HG03571 (cell line): ENCODE measurements around the gene GGA2.
"Not testable (repeated sequence)": the region's sequence is repeated elsewhere in the genome, so short reads cannot be mapped to it uniquely, and the experiment has no call there.

Source experiments
- ATAC-seq: cut with Tn5 transposase; IDR thresholded peaks from one replicate; pipeline ENCODE4 v1.9.1; 2021; ENCODE audit not compliant: unreplicated experiment

GGA2 gene

DNA sequence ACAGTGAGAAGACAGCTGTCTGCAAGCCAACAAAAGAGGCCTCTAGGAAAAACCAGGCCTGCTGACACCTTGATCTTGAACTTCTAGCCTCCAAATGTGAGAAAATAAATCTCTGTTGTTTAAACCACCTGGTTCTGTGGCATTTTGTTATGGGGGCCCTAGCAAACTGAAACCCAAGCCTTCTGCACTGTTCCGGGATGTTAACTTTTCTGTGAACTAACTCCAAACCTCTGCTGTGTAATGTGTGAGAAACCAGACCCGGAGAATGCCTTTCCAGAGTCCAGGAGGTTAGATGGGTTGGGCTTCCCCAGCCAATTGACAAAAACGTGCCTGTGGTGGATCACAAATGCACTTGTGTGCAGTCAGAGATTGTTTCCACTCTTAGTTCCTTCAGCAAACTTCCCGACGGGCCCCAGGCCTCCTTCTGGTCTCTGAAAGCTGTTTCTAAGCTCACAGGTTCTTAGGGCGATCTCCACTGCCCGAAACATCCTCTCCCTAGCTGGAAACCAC, 13.6 kb upstream of the GGA2 start:
- ATAC-seq: no peak

DNA sequence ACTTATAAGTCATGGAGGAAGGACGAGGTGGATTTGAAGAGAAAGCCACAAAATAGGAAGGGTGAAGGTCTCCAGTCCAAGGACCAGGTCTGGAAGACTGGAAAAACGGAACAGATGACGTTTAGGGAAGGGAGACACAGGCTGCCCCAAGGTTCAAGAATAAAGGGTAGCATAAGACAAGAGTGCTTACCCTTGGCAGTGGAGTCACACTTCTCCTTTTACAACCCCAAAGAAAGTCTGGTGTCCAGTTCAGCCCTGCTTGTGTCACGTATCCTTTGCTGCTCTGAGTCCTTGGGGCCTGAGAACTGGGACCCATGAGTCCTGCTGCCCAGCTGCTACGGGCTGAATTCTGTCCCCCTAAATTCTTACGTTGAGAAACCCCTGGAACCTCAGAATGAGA, 13.0 kb upstream of the GGA2 start:
- no peak for ATAC-seq

DNA sequence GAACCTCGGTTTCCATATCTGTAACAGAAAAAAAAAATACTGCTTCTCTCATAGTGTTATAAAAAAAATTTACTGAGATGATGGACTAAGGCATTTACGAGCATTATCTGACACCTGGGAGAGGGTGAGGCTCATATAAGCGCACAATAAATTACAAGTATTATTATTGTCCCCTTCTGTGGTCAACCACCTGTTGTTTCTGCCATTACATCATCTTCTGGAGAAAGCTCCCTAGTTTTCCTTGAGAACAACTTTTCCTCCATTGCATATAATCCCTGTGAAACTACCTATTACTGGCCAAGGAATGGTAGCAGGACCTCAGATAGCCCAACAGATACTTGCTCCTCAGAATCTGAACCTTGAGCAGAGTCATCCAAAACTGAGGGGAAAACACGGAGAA, 11.7 kb upstream of the GGA2 start:
- no peak for ATAC-seq

DNA sequence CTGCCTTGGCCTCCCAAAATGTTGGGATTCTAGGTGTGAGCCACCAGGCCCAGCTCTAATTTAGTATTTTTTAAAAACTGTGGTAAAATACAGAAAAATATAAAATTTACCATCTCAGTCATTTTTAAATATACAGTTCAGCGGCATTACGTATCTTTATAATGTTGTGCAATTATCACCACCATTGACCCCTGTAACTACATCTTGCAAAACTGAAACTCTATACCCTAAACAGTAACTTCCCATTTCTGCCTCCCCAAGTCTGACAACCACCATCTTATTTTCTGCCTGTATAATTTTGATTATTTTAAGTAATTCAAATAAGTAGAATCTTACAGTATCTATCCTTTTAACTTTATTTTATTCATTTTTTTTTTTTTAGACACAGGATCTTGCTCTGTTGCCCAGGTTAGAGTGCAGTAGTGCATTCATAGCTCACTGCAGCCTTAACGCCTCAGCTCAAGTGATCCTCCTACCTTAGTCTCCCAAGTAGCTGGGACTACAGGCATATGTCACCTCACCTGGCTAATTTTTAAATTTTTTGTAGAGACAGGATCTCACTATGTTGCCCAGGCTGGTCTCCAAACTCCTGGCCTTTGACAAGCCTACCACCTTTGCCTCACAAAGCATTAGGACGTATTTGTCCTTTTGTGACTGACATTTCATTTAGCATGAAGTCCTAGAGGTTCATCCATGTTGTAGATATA, 10.9 kb upstream of the GGA2 start:
- no peak for ATAC-seq

DNA sequence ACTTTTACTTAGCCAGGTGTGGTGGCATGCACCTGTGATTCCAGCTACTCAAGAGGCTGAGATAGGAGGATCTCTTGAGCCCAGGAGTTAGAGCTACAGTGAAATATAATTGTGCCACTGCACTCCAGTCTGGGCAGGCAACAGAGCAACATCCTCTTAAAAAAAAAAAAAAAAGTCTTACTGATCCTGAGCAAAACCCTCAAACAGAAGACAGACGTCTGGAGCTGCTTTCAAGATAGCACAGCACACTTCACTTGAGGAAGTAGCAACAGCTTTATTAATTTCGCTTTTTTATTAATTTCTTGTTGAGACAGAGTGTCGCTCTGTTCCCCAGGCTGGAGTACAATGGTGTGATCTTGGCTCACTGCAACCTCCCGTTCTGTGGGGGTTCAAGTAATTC, 10.2 kb upstream of the GGA2 start:
- no peak for ATAC-seq

DNA sequence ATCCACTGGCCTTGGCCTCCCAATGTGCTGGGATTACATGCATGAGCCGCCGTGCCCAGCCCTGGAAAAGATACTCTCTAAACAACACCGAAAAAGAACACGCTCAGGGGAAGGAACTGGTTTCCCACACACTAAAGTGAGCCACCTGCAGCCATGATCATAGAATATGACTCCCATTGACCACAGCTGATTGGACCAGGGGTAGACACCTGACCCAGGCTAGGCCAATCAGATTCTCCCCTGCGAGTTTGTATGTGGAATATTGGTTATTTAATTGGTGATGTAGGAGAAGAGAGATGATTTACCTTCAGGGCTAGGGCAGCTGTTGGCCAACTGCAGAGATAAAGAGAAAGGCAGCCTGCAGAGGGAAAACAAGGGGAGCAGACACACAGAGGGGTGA, 9.0 kb upstream of the GGA2 start:
- ATAC-seq: no peak

DNA sequence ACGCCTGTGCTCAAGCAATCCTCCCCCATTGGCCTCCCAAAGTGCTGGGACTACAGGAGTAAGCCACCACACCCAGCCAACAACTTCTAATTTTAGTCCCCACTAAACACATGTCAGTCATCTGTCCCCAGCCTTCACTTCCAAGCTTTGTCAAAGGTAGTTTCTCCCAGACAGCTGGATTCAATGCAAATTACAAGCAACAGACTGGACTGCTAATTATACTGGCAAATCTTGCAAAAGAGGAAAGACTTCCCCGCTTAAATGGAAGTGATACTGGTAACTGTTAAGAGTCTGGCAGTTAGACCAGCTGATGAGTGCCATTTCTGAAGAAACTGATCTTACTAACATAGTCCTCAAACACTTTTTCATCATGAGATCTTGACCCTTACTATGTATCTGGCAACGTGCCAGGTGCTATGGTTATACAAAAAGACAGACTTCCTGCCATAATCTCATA, 8.2 kb upstream of the GGA2 start:
- ATAC-seq: no peak

DNA sequence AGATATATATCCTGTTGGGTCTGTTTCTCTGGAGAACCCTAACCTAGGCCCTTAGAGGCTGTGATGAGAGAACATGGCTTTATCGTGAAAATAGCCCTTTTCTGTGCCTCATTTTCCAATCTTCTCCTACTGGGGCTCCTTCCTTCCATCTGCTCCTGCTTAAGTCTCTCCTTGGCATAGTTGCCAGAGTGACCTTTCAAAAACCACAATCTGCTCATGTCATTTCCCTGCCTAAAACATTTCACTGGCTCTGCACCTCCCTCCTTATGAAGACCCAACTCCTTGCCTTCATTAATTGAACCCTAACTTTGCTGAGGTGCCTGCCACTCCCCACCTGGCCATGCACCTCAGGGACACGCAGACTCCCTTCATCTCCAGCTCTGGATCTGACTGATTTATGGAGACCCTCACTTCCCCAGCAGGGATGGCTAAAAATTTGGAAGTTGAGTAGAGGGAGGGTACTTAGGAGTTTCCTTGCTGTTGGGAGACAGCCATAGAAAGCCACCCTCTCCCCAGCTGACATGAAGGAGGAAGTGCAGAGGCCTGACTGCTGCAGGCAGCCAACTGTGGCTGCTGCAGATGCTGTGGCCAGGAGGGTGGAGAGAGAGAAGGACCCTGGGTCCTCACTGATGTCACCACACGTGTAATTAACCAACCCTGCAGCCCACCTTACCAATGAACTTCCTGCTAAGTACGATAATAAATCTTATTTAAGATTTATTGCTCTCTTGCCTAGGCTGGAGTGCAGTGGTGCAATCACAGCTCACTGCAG, 6.3 kb upstream of the GGA2 start:
- ATAC-seq: no peak

DNA sequence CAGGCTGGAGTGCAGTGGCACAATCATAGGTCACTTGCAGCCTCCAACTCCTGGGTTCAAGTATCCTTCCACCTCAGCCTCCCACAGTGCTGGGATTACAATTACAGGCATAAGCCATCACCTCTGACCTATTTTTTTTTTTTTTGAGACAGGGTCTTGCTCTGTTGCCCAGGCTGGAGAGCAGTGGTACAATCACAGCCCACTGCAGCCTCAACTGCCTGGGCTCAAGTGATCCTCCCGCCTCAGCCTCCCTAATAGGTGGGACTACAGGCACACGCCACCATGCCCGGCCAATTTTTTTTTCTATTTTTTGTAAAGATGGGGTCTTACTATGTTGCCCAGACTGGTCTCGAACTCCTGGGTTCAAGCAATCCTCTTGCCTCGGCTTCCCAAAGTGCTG, 5.6 kb upstream of the GGA2 start:
- ATAC-seq: no peak

DNA sequence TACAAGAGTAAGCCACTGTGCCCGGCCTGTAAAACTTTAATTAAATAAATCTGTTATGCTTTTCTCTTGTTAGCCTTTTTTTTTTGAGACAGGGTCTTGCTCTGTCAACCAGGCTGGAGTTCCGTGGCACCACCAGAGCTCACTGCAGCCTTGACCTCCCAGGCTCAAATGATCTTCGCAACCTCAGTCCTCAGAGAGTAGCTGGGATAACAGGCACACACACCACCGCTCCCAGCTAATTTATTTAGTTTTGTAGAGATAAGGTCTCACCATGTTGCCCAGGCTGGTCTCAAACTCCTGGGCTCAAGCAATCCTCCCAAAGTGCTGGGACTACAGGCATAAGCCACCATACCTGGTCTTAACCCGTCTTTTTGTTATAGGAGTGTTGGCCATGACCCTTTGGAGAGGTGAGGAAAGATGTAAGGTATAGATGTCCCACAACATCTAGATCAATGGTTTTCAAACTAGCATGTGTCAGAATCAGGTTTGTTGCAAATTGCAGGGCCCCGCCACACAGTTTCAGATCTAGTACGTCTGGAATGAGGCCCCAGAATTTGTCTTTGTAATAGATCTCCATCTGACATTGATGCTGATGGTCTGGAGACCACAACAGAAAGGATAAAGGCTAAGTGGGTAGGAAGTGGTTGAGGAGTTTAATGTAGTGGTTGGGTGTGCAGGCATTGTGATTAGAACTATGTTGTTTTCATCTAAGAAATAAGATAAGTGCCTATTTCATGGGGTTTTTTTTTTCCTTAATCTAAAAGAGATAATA, 4.3 kb upstream of the GGA2 start:
- ATAC-seq: no peak

DNA sequence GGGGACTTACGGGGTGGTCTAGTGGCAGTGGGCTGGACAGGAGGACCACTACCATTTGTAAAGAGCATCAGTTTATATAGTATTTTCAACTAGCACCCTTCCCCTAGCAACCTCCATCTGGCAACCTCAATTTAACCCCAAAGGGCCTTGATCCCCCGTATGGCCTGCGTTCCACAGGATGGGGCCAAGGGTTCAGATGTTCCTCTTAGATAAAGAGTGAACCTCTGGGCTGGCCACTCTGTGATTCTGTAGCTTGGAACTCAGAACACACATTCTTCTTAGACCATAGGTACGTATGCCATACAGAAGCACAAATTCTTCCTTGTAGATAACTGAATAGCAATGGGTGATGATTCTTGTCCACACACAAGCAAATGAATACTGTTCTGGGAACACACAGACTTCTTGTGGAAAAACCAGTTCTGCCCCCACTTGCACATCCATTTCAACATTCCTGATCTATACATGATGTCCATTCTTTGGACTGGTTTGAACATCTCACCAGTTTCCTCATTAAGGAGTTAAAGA, 1.9 kb upstream of the GGA2 start:
- ATAC-seq: no peak

DNA sequence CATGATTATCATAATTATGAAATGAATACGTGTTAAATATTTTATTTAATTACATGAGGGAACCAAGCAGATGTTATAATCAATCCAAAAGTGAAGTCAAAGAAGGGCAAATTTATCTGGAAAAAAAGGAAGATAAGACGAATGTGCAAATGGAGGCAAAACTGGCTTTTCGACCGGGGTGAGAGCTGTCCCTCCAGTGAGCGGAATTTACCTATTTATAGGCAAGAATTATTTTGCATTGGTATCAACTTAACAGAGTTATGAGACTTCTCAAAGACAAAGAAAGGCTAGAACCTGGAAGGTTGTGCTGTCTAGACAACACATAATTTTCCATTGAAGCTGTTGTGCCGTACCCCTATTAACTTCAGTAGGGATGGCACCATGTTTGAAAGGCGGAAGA, 1.4 kb upstream of the GGA2 start:
- no peak for ATAC-seq

DNA sequence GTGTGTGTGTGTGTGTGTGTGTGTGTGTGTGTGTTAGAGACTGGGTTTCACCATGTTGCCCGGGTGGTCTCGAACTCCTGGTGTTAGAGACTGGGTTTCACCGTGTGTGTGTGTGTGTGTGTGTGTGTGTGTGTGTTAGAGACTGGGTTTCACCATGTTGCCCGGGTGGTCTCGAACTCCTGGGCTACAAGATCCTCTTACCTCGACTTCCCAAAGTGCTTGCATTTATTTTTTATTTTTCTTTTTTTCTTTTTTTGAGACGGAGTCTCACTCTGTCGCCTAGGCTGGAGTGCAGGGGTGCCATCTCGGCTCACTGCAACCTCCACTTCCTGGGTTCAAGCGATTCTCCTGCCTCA, 599 bp upstream of the GGA2 start:
- ATAC-seq: not testable (repeated sequence)

DNA sequence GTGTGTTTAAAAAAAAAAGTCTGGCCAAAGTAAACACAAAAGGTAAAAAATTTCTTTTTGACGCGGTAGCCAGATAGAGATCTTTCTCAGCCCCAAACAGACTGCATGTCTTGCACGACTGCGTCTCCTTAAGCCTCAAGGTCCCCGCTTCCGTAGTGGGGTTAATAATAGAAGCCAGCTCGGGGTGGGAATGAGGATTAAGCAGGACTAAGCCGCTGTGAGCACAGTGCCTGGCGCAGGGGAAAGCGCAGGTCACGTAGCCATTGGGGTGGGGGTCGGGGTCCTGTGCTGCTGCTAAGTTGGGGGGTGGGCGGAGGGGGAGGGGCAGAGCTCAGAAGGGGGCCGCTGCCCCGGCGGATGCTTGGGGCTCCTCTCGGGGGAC, 521 bp downstream of the GGA2 start:
- ATAC-seq: peak; percentile 4

DNA sequence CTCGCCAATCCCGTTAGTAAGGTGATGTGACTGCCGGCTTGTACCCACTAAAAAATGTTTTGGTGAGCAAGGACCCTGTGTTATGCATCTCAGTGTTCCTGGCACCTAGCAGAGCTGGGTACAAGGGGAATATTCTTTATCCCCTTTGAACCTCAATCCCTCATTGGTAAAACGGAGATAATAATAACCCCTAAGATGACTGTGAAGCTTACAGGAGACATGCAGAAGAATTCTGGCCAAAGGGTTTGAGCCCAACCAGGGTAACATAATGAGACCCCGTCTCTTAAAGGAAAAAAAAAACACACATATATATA, 896 bp downstream of the GGA2 start:
- ATAC-seq: no peak

DNA sequence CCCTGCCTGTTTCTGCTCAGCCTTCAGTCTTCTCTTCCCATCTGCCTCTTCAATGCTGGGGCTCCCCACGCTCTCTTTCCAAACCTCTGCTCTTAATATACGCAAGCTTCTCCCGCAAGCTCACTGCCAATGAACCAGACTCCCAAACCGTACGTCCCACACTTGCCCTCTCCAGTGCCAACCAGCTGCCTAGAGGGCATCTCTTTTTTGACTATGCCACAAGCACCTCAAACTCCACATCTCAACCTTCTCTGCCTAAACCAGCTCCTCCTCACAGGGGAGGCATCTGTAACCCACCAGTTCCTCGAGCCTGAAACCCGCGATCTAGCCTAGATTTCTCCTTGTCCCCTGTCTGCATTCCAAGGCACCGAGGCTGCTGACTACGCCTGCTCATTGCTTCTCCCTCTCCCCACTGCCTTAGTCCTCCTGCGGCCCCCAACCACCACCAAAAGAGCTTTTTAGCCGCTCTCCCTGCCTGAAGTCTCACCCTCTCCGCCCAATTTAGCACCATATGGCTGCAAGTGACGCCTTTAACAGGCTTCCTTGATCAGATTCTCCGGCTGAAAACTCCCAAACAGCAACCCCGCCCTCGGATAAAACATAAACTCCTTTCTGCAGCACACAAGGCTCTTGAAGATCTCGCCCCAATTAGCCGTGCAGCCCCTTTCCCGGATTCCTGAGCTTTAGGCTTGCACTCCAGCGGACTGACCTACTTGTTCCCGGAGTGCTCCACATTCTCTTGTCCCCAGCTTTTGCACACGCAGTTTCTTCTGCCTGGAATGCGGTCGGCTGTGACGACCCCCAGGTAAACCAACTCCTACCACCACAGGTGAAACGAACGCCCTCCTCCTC, 1.5 kb downstream of the GGA2 start:
- no peak for ATAC-seq

DNA sequence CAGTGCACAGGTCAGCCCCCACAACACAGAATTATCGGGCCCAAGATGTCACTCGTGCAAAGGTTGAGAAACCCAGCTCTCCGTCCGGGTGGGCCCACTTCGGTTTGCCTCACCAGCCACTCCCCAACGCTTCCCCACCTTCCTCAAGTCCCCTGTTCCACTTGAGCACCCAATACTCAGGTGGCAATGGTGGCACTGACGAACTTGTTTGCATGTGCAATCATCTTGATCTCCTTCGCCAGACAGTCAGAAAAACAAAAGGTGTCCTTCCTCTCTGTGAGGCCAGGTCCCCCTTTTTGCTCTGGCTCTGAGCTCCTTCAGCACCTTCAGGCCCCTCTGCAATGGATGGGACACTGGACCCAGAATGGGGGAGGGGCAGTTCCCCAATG, 3.7 kb downstream of the GGA2 start:
- ATAC-seq: no peak

DNA sequence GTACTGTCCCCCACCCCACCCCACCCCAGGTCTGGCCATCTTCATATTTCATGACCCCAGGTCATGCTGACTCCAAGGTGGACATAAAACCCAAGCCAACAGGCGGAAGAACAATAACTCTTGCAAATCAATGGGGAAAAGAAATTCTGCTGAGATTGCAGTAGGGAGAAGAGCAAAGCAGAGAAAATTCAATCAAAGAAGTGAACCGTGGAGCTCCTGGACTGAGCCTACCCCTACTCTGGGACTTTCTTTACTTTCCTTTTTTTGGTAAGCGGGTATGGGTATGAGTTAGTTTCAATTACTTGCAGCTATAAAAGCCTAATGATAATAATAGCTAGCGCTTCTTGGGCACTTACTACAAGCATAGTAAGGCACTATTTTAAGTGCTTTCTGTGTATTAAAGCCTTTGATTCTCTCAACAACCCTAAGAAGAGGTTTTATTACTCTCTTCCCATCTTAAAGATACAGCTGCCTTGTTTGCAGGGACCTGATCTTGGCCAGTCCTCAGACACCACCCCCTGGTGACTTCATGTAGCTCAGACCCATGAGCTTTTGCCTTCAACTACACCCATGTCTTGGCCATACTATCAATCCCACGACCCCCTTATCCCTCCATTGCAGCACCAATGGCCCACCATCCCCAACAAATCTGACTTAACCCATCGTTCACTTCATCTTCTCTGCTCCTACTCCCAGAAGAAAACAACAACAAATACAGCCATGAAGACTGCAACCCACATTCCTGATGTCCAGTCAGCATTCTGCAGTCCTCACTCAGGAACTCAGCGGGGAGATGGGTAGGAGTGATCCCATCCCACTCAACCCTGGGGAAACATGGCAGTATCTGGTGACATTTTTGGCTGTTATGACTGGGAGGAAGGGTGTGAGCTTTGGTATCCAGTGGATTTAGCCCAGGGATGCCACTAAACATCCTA, 4.4 kb downstream of the GGA2 start:
- no peak for ATAC-seq

DNA sequence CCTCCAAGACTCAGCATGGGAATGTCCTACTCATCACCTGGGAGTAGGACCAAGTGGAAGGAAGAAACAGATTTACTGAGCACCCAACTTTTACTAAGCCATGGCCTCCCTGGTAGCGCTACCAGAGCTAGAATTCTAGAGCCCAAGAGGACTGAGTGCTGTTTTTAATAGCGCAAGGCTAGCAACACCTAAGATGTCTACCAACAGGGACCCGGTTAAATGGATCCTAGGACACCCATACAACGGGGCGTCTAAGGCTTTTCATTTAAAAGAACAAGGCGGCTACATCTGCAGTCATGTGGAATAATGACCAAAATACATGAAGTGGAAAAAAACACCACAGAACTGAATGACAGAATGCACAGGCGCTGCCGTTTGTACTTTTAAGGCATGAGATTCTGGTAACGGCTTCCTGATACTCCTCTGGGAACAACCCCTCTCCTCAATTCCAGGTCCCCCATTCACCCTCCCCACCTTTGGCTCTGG, 5.1 kb downstream of the GGA2 start:
- no peak for ATAC-seq
